HepG2 (cell line): ENCODE data around the gene FGD2. TPM values are rescaled to one million over a fixed set of nuclear protein-coding genes. Genes with fewer than 3 reads are reported as not detected.

Experiments used
- ATF1 ChIP-seq: IDR thresholded peaks from 2 replicates; pipeline ENCODE4 v1.6.1; 2016; ENCODE audit warnings: mild to moderate bottlenecking, control low read depth
- GTF2F1 ChIP-seq: fragments of 150-350 bp; IDR thresholded peaks from 2 replicates; pipeline ENCODE4 v1.6.1; 2014; ENCODE audit warnings: low read length
- KDM3A ChIP-seq: IDR thresholded peaks from 2 replicates; pipeline ENCODE4 v1.6.1; 2018; ENCODE audit warnings: low read depth, missing compliant biosample characterization
- KMT2A ChIP-seq: sonication (generic); formaldehyde crosslinking; IDR thresholded peaks from 2 replicates; pipeline ENCODE4 v1.4.0; 2020; ENCODE audit warnings: missing genetic modification reagents
- NFE2L1 ChIP-seq: sonication (generic); formaldehyde crosslinking; IDR thresholded peaks from 2 replicates; pipeline ENCODE4 v1.4.0; 2020; ENCODE audit warnings: missing genetic modification reagents, mild to moderate bottlenecking, borderline replicate concordance
- RFX3 ChIP-seq: IDR thresholded peaks from 2 replicates; pipeline ENCODE4 v1.6.1; 2016; ENCODE audit warnings: missing biosample characterization, missing genetic modification reagents
- RFXAP ChIP-seq: sonication (generic); formaldehyde crosslinking; IDR thresholded peaks from 2 replicates; pipeline ENCODE4 v1.4.0; 2020; ENCODE audit warnings: missing genetic modification reagents, borderline replicate concordance
- RNF2 ChIP-seq: fragments of 450-650 bp; conservative IDR thresholded peaks from 2 replicates; pipeline ENCODE4 v1.6.1; 2016; ENCODE audit warnings: low read depth
- SNAI1 ChIP-seq: sonication (generic); formaldehyde crosslinking; IDR thresholded peaks from 2 replicates; pipeline ENCODE4 v1.5.0; 2020; ENCODE audit warnings: mild to moderate bottlenecking, missing genetic modification reagents, borderline replicate concordance
- TCF7L2 ChIP-seq: IDR thresholded peaks from 2 replicates; pipeline ENCODE4 v1.6.1; 2011; ENCODE audit warnings: mild to moderate bottlenecking, low read depth, low read length, moderate library complexity
- XBP1 ChIP-seq: sonication (generic); formaldehyde crosslinking; IDR thresholded peaks from 2 replicates; pipeline ENCODE4 v1.5.0; 2020; ENCODE audit warnings: missing genetic modification reagents
- XRCC5 ChIP-seq: fragments of 200-400 bp; formaldehyde crosslinking; optimal IDR thresholded peaks from 2 replicates; pipeline ENCODE3; 2017; ENCODE audit warnings: mild to moderate bottlenecking, low read length
- ZFP37 ChIP-seq: sonication (generic); formaldehyde crosslinking; IDR thresholded peaks from 2 replicates; pipeline ENCODE4 v1.4.0; 2020; ENCODE audit warnings: missing genetic modification reagents, borderline replicate concordance
- ZNF282 ChIP-seq: fragments of 450-650 bp; IDR thresholded peaks from 2 replicates; pipeline ENCODE4 v1.6.1; 2018; ENCODE audit not compliant: partially characterized antibody
- ZNF329 ChIP-seq: sonication (generic); formaldehyde crosslinking; IDR thresholded peaks from 2 replicates; pipeline ENCODE4 v1.9.0; 2021; ENCODE audit warnings: low read depth, mild to moderate bottlenecking, missing genetic modification reagents
- ZNF441 ChIP-seq: sonication (generic); formaldehyde crosslinking; IDR thresholded peaks from 2 replicates; pipeline ENCODE4 v1.7.0; 2021; ENCODE audit warnings: missing genetic modification reagents, borderline replicate concordance
- ZNF850 ChIP-seq: sonication (generic); formaldehyde crosslinking; conservative IDR thresholded peaks from 2 replicates; pipeline ENCODE4 v1.9.0; 2021; ENCODE audit warnings: mild to moderate bottlenecking, missing genetic modification reagents
- polyA plus RNA-seq, 8 experiments: library from polyadenylated mRNA; depleted of rRNA in 3 of 8; stranded (reverse) in 7 of 8; unstranded in 1 of 8; fragments of >200 nt; fragmentation: Illumina TruSeq in 4 of 8; extraction: Trizol in 4 of 8; gene quantifications; 2 replicates each; pipeline versions ENCODE4 v1.2.1 to v1.2.3, GENCODE V29; 2011 to 2016; ENCODE audit warnings: low read depth in 4 of 8, missing spikeins in 1 of 8, mixed read lengths in 1 of 8; ENCODE audit not compliant: insufficient read depth in 1 of 8
- total RNA-seq, 5 experiments: library from RNA; depleted of rRNA; stranded (reverse); fragments of >200 nt; fragmentation: Illumina TruSeq; extraction: Trizol; gene quantifications; 2 replicates each; pipeline ENCODE4 v1.2.3, GENCODE V29; 2016; ENCODE audit warnings: low read depth in 1 of 5
- TF ChIP-seq, protein P1 (sequence below): sonication (generic); formaldehyde crosslinking; conservative IDR thresholded peaks from 2 replicates; pipeline ENCODE4 v1.4.0; 2020; ENCODE audit warnings: missing genetic modification reagents
- TF ChIP-seq, protein P2 (sequence below): sonication (generic); formaldehyde crosslinking; conservative IDR thresholded peaks from 2 replicates; pipeline ENCODE4 v1.8.0; 2022; ENCODE audit warnings: low read depth, missing genetic modification reagents
- TF ChIP-seq, protein P3 (sequence below): sonication (generic); formaldehyde crosslinking; IDR thresholded peaks from 2 replicates; pipeline ENCODE4 v1.9.0; 2021; ENCODE audit warnings: missing genetic modification reagents, mild to moderate bottlenecking, borderline replicate concordance
- TF ChIP-seq, protein P4 (sequence below): sonication (generic); formaldehyde crosslinking; conservative IDR thresholded peaks from 2 replicates; pipeline ENCODE4 v1.4.0; 2020; ENCODE audit warnings: missing genetic modification reagents
- TF ChIP-seq, protein P5 (sequence below), 2 experiments: sonication (generic) in 1 of 2; formaldehyde crosslinking in 1 of 2; IDR thresholded peaks; 2 replicates each; pipeline versions ENCODE4 v1.4.0 to v1.6.1; 2018 to 2020; ENCODE audit warnings: missing genetic modification reagents in 2 of 2, borderline replicate concordance in 1 of 2, low read depth in 1 of 2, mild to moderate bottlenecking in 1 of 2, missing biosample characterization in 1 of 2

FGD2 gene
- total and polyA plus RNA-seq, 2 of the 13 experiments (the other 11 are each of a cell fraction or from before 2014, with no cell fraction given), result not detected

DNA sequence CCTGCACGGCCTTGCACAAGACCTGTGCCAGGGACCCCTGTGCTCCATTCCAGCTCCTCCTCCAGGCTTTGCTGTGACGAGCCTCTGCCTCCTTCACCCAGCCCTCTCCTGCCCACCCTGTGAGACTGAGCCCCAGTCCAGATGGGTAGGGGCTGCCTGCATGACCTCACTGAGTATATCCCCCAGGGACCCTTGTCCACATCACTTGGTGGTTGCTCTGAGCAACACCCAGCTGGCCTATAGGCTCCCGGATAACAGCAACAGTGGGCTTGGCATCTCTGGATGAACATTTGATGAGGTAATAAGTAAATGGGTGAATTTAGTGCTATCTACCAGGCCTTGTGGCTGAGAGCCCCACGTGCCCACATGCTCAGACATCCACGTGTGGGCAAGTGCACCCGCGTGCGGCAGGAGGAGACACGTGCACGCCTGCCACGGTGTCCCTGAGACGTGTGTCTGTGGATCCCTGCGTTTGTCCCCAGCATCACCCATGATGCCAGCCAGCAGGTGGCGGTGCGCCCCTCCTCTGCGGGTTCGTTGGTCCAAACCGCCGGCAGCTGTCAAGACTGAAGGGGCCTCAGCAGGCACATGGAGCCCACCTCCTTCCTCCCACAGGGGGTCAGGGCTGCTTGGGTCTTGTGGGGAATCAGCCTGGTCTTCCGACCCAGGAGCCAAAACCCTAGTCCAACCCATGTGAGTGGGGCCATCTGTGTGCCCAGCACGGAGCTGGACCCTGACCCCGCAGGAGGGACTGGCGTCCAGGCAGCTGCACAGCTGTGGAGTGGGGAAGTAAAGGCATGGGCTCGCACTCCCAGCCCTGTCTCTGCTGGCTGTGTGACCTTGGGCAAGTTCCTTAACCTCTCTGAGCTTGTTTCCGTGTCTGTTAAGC, 45.9 kb downstream of the FGD2 start (continued):
- TF ChIP-seq, protein P1, sequence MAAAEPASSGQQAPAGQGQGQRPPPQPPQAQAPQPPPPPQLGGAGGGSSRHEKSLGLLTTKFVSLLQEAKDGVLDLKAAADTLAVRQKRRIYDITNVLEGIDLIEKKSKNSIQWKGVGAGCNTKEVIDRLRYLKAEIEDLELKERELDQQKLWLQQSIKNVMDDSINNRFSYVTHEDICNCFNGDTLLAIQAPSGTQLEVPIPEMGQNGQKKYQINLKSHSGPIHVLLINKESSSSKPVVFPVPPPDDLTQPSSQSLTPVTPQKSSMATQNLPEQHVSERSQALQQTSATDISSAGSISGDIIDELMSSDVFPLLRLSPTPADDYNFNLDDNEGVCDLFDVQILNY (CRISPR knock-in tag), result no peak
- TF ChIP-seq, protein P2, sequence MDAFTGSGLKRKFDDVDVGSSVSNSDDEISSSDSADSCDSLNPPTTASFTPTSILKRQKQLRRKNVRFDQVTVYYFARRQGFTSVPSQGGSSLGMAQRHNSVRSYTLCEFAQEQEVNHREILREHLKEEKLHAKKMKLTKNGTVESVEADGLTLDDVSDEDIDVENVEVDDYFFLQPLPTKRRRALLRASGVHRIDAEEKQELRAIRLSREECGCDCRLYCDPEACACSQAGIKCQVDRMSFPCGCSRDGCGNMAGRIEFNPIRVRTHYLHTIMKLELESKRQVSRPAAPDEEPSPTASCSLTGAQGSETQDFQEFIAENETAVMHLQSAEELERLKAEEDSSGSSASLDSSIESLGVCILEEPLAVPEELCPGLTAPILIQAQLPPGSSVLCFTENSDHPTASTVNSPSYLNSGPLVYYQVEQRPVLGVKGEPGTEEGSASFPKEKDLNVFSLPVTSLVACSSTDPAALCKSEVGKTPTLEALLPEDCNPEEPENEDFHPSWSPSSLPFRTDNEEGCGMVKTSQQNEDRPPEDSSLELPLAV (CRISPR knock-in tag), result no peak
- TF ChIP-seq RFXAP (CRISPR knock-in tag) (peak; percentile 60; the same call in 1 of the 2 replicates), ZNF329 (CRISPR knock-in tag) (0 out of 2 replicates have a peak, but pooled peaks have one; percentile 78), TCF7L2 (no peak), ZNF850 (no peak), XRCC5 (peak; percentile 57), XBP1 (CRISPR knock-in tag) (no peak), SNAI1 (CRISPR knock-in tag) (no peak), KDM3A (CRISPR knock-in tag) (peak; percentile 85; the same call in 1 of the 2 replicates), NFE2L1 (CRISPR knock-in tag) (no peak), GTF2F1 (0 out of 2 replicates have a peak, but pooled peaks have one; percentile 51), ATF1 (CRISPR knock-in tag) (no peak), ZNF282 (no peak), RNF2 (no peak; the same call in 1 of the 2 replicates), ZNF441 (CRISPR knock-in tag) (no peak), ZFP37 (CRISPR knock-in tag) (no peak), RFX3 (CRISPR knock-in tag) (no peak; the same call in 1 of the 2 replicates), KMT2A (no peak)
- TF ChIP-seq, protein P3, sequence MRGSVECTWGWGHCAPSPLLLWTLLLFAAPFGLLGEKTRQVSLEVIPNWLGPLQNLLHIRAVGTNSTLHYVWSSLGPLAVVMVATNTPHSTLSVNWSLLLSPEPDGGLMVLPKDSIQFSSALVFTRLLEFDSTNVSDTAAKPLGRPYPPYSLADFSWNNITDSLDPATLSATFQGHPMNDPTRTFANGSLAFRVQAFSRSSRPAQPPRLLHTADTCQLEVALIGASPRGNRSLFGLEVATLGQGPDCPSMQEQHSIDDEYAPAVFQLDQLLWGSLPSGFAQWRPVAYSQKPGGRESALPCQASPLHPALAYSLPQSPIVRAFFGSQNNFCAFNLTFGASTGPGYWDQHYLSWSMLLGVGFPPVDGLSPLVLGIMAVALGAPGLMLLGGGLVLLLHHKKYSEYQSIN, result no peak
- TF ChIP-seq, protein P4, sequence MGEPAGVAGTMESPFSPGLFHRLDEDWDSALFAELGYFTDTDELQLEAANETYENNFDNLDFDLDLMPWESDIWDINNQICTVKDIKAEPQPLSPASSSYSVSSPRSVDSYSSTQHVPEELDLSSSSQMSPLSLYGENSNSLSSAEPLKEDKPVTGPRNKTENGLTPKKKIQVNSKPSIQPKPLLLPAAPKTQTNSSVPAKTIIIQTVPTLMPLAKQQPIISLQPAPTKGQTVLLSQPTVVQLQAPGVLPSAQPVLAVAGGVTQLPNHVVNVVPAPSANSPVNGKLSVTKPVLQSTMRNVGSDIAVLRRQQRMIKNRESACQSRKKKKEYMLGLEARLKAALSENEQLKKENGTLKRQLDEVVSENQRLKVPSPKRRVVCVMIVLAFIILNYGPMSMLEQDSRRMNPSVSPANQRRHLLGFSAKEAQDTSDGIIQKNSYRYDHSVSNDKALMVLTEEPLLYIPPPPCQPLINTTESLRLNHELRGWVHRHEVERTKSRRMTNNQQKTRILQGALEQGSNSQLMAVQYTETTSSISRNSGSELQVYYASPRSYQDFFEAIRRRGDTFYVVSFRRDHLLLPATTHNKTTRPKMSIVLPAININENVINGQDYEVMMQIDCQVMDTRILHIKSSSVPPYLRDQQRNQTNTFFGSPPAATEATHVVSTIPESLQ, result 0 out of 2 replicates have a peak, but pooled peaks have one; percentile 40
- TF ChIP-seq, protein P5, sequence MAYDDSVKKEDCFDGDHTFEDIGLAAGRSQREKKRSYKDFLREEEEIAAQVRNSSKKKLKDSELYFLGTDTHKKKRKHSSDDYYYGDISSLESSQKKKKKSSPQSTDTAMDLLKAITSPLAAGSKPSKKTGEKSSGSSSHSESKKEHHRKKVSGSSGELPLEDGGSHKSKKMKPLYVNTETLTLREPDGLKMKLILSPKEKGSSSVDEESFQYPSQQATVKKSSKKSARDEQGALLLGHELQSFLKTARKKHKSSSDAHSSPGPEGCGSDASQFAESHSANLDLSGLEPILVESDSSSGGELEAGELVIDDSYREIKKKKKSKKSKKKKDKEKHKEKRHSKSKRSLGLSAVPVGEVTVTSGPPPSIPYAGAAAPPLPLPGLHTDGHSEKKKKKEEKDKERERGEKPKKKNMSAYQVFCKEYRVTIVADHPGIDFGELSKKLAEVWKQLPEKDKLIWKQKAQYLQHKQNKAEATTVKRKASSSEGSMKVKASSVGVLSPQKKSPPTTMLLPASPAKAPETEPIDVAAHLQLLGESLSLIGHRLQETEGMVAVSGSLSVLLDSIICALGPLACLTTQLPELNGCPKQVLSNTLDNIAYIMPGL (CRISPR knock-in tag; IDR thresholded peaks at IDR 0.05; ENCODE audit: borderline replicate concordance in 1 of 2, low read depth in 1 of 2), result peak; percentile 76 to 91
